ENCODE data around the gene RBM10.

The RBM10 gene

DNA sequence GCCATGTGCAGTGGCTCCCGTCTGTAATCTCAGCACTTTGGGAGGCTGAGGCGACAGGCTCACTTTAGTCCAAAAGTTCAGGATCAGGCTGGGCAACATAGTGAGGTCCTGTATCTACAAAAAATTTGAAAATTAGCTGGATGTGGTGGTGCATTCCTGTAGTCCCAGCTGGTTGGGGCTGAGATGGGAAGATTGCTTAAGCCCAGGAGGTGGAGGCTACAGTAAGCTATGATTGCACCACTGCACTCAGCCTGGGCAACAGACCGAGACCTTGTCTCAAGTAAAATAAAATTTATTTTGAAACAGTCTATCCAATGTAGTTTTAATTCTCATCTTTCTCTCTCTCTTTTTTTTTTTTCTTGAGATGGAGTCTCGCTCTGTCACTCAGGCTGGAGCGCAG is 21.1 kb downstream of the RBM10 start:
- Mint-ChIP-seq H3K27ac (no peak overlapping the region), H3K4me3 (no peak overlapping the region), H3K9me3 (no peaks in the 10 kb centered on the region), H3K4me1 (ENCODE audit: low read depth) (no peaks in the 10 kb centered on the region), H3K36me3 (ENCODE audit: low read depth) (peaks cover 54% of the 10 kb centered on the region), H3K27me3 (no peaks in the 10 kb centered on the region)
- intact Hi-C loops (cut with micrococcal nuclease), result no loop called here

GRCh38 chrX:47168495-47169073 is 23.6 kb downstream of the RBM10 start:
- no peaks in the 10 kb centered on the region for H3K27me3 Mint-ChIP-seq
- H3K4me3 Mint-ChIP-seq, result no peak overlapping the region
- H3K4me1 Mint-ChIP-seq (ENCODE audit: low read depth), result no peaks in the 10 kb centered on the region
- peak overlapping the region; percentile 51 for H3K27ac Mint-ChIP-seq
- H3K9me3 Mint-ChIP-seq, result no peaks in the 10 kb centered on the region
- peaks cover 63% of the 10 kb centered on the region for H3K36me3 Mint-ChIP-seq (ENCODE audit: low read depth)
- intact Hi-C loops (cut with micrococcal nuclease), result no loop called here

DNA sequence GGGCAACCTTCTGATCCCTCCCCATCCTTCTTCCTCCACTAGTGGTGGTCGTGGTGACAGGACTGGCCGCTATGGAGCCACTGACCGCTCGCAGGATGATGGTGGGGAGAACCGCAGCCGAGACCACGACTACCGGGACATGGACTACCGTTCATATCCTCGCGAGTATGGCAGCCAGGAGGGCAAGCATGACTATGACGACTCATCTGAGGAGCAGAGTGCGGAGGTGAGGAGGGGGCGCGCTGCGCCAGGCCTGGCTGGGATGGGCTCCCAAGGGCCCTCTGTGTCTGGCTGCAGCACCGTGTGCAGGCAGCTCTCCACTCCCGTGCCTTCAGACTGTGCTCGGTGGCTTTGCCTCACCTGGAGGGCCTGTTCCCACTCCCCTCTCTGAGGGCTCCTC is 24.3 kb downstream of the RBM10 start:
- peaks cover 66% of the 10 kb centered on the region for H3K36me3 Mint-ChIP-seq (ENCODE audit: low read depth)
- intact Hi-C loops (cut with micrococcal nuclease), result no loop called here
- no peaks in the 10 kb centered on the region for H3K9me3 Mint-ChIP-seq
- no peaks in the 10 kb centered on the region for H3K4me1 Mint-ChIP-seq (ENCODE audit: low read depth)
- no peak overlapping the region for H3K4me3 Mint-ChIP-seq
- no peak overlapping the region for H3K27ac Mint-ChIP-seq
- H3K27me3 Mint-ChIP-seq, result no peaks in the 10 kb centered on the region

GRCh38 chrX:47169726-47170515 is 24.9 kb downstream of the RBM10 start:
- H3K4me1 Mint-ChIP-seq (ENCODE audit: low read depth), result no peaks in the 10 kb centered on the region
- peaks cover 69% of the 10 kb centered on the region for H3K36me3 Mint-ChIP-seq (ENCODE audit: low read depth)
- intact Hi-C loops (cut with micrococcal nuclease), result no loop called here
- H3K4me3 Mint-ChIP-seq, result no peak overlapping the region
- H3K27me3 Mint-ChIP-seq, result no peaks in the 10 kb centered on the region
- H3K9me3 Mint-ChIP-seq, result no peaks in the 10 kb centered on the region
- peak overlapping the region; percentile 6 for H3K27ac Mint-ChIP-seq

DNA sequence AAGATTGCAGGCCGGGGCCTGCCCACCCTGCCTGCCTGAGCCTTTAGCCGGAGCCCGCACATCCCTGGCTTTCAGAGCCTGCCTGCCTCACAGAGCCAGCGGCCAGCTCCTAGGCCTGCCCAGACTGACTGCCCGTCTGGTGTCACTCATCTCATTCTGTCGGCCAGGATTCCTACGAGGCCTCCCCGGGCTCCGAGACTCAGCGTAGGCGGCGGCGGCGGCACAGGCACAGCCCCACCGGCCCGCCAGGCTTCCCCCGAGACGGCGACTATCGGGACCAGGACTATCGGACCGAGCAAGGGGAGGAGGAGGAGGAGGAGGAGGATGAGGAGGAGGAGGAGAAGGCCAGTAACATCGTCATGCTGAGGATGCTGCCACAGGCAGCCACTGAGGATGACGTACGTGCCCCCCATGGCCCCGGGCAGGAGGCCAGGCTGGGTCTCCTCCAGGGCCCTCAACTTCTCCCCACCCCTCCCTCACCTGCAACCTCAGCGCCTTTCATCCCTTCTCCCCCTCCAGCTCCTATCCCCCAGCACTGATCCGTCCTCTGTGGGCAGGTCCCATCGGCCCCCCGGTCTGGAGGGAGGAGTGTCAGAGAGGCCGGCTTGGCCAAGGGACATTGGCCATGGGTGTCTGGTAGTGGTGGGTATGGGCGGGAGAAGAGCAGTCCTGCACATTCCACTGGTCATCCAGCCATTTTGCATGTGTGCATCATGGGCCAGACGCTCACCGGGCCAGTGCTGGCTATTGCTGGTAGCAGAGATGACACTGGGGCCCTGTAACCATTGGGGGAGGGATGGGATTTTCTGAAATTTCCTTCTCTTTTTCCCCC is 26.1 kb downstream of the RBM10 start:
- H3K9me3 Mint-ChIP-seq, result no peaks in the 10 kb centered on the region
- H3K27me3 Mint-ChIP-seq, result no peaks in the 10 kb centered on the region
- H3K4me3 Mint-ChIP-seq, result no peak overlapping the region
- intact Hi-C loops (cut with micrococcal nuclease), result no loop called here
- no peaks in the 10 kb centered on the region for H3K4me1 Mint-ChIP-seq (ENCODE audit: low read depth)
- peak overlapping the region; percentile 6 for H3K27ac Mint-ChIP-seq
- peaks cover 80% of the 10 kb centered on the region for H3K36me3 Mint-ChIP-seq (ENCODE audit: low read depth)

GRCh38 chrX:47171996-47172395 is 27.0 kb downstream of the RBM10 start:
- no peaks in the 10 kb centered on the region for H3K4me1 Mint-ChIP-seq (ENCODE audit: low read depth)
- no peaks in the 10 kb centered on the region for H3K27me3 Mint-ChIP-seq
- peaks cover 89% of the 10 kb centered on the region for H3K36me3 Mint-ChIP-seq (ENCODE audit: low read depth)
- H3K9me3 Mint-ChIP-seq, result no peaks in the 10 kb centered on the region
- intact Hi-C loops (cut with micrococcal nuclease), result no loop called here
- H3K4me3 Mint-ChIP-seq, result no peak overlapping the region
- H3K27ac Mint-ChIP-seq, result no peak overlapping the region

- Mint-ChIP-seq H3K9me3 (no peaks in the 10 kb centered on the region), H3K36me3 (ENCODE audit: low read depth) (peaks cover 95% of the 10 kb centered on the region), H3K27me3 (no peaks in the 10 kb centered on the region), H3K4me1 (ENCODE audit: low read depth) (no peaks in the 10 kb centered on the region), H3K27ac (no peak overlapping the region), H3K4me3 (no peak overlapping the region)
- intact Hi-C loops (cut with micrococcal nuclease), result no loop called here
Measured at GRCh38 chrX:47172549-47172948, 27.5 kb downstream of the RBM10 start.

DNA sequence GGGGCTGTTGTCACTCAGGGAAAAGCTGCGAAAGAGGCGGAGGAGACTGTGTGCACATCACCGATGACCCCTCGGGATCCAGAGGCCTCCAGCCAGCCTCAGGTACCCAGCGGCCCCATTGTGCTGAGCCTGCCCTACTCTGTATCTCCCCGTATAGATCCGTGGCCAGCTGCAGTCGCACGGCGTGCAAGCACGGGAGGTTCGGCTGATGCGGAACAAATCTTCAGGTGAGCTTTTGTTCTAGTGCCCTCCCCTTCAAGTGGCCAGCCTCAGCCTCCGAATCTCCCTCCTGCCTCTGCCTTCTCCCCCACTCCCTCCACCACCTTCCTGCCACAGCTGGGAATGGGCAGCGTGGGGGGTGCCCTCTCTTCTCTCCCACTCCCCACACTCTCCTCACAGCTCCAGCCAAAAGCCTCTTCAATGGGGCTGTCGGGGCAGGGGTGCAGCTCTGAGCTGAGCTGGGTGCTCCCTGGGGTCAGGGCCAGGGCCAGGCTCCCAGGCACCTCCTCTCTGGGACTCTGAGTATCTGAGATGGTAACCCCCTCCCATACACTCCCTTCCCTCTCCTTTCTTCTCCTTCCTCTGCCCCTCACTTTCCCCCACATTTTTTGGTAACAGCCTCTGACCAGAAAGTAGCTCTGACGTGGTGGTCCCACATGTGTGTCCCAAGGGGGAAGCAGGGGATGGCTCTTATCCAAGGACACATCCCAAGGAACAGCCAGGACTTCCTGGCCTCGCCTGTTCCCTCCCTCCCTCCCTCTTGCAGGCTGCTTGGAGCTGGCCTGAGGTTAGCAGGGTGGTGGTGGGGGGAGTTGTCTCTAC is 28.2 kb downstream of the RBM10 start:
- Mint-ChIP-seq H3K9me3 (no peaks in the 10 kb centered on the region), H3K27ac (no peak overlapping the region), H3K4me1 (ENCODE audit: low read depth) (no peaks in the 10 kb centered on the region), H3K4me3 (no peak overlapping the region), H3K36me3 (ENCODE audit: low read depth) (peaks cover 100% of the 10 kb centered on the region), H3K27me3 (no peaks in the 10 kb centered on the region)
- intact Hi-C loops (cut with micrococcal nuclease), result no loop called here

DNA sequence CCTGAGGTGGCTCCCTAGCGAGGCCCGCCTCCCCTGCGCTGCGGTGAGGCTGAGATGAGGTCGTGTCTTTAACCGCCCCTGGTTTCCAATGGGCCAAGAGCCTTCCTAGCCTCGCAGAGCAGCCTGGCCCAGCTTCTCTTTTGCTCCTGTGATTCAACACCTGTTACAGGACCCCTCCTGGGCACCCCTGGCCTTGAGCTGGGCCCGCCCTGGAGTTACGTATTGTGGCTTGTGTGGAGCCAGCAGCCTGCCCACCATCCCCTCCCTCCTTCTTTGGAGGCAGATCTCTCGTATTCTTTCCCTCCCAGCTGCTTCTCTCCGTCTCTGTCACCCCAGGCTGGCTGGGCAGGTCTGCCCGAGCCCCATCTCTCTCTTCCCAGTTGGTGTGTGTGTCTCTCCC is 29.4 kb downstream of the RBM10 start:
- no peaks in the 10 kb centered on the region for H3K27me3 Mint-ChIP-seq
- H3K9me3 Mint-ChIP-seq, result no peaks in the 10 kb centered on the region

GRCh38 chrX:47174846-47175587 is 30.0 kb downstream of the RBM10 start:
- H3K4me3 Mint-ChIP-seq, result no peak overlapping the region
- H3K27me3 Mint-ChIP-seq, result no peaks in the 10 kb centered on the region
- no peaks in the 10 kb centered on the region for H3K9me3 Mint-ChIP-seq
- H3K27ac Mint-ChIP-seq, result peak overlapping the region; percentile 49
- no peaks in the 10 kb centered on the region for H3K4me1 Mint-ChIP-seq (ENCODE audit: low read depth)
- peaks cover 99% of the 10 kb centered on the region for H3K36me3 Mint-ChIP-seq (ENCODE audit: low read depth)
- intact Hi-C loops (cut with micrococcal nuclease), result no loop called here

More for the DNA sequence above, 29.4 kb downstream of the RBM10 start:
- intact Hi-C loops (cut with micrococcal nuclease), result no loop called here
- Mint-ChIP-seq H3K4me3 (no peak overlapping the region), H3K4me1 (ENCODE audit: low read depth) (no peaks in the 10 kb centered on the region), H3K36me3 (ENCODE audit: low read depth) (peaks cover 100% of the 10 kb centered on the region), H3K27ac (no peak overlapping the region)

- intact Hi-C loops (cut with micrococcal nuclease), result no loop called here
- H3K27me3 Mint-ChIP-seq, result no peaks in the 10 kb centered on the region
- H3K9me3 Mint-ChIP-seq, result no peaks in the 10 kb centered on the region
- H3K36me3 Mint-ChIP-seq (ENCODE audit: low read depth), result peaks cover 99% of the 10 kb centered on the region
- no peaks in the 10 kb centered on the region for H3K4me1 Mint-ChIP-seq (ENCODE audit: low read depth)
- H3K4me3 Mint-ChIP-seq, result no peak overlapping the region
- peak overlapping the region; percentile 49 for H3K27ac Mint-ChIP-seq
Measured at GRCh38 chrX:47175588-47175980, 30.6 kb downstream of the RBM10 start.

- H3K27me3 Mint-ChIP-seq, result no peaks in the 10 kb centered on the region
Measured at GRCh38 chrX:47176101-47176740, 31.2 kb downstream of the RBM10 start.

GRCh38 chrX:47177079-47177478 is 32.1 kb downstream of the RBM10 start:
- H3K36me3 Mint-ChIP-seq (ENCODE audit: low read depth), result peaks cover 99% of the 10 kb centered on the region
- no peak overlapping the region for H3K27ac Mint-ChIP-seq
- no peaks in the 10 kb centered on the region for H3K4me1 Mint-ChIP-seq (ENCODE audit: low read depth)
- no peak overlapping the region for H3K4me3 Mint-ChIP-seq
- no peaks in the 10 kb centered on the region for H3K27me3 Mint-ChIP-seq
- intact Hi-C loops (cut with micrococcal nuclease), result no loop called here
- H3K9me3 Mint-ChIP-seq, result no peaks in the 10 kb centered on the region

More at GRCh38 chrX:47176101-47176740, 31.2 kb downstream of the RBM10 start:
- intact Hi-C loops (cut with micrococcal nuclease), result no loop called here
- H3K27ac Mint-ChIP-seq, result no peak overlapping the region
- no peaks in the 10 kb centered on the region for H3K4me1 Mint-ChIP-seq (ENCODE audit: low read depth)
- no peak overlapping the region for H3K4me3 Mint-ChIP-seq
- H3K36me3 Mint-ChIP-seq (ENCODE audit: low read depth), result peaks cover 99% of the 10 kb centered on the region
- no peaks in the 10 kb centered on the region for H3K9me3 Mint-ChIP-seq

Measured in dendritic cell treated with granulocyte-macrophage colony-stimulating factor and Interleukin-4, amounts not matched to agents 40 ng/mL and 50 ng/mL, for 4 days (primary cell).